Measurements from ENCODE around the gene IL7R. TPM values are rescaled to one million over a fixed set of nuclear protein-coding genes. Genes with fewer than 3 reads are reported as not detected.

Gene IL7R
- total RNA-seq, 1 donor from 2014 or later = 47.2 TPM

DNA sequence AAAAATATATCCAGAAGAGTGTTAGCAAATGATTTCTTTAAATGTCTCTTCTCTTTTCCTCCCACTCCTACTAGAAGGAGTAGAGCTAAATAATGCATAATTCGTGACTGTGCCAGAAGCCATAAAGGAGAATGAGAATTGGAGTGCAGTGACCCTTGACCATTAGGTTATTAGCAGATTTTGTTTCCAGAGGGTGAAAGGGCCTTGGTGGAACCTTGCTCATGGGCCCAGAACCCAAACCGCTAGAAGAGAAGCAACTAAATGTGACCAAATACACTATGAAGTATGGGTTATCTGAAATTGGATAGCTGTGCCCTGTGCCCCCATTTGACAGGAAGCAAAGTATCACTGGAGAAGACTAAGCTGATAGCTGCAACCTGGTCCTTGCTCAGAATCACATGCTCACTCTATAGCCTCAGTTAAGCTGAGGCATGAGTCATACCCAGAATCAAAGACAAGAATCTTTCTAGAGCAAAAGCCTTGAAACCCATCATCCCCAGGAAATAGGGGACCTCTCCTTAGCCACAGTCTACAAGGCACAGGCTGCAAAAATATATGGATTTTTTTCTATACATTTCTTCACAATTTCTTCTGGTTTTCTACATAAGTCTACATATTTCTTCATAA lies 45.5 kb downstream of the IL7R start:
- Mint-ChIP-seq H3K36me3 (ENCODE audit: low read depth) (peaks cover 2% of the 10 kb centered on the region), H3K4me1 (ENCODE audit: low read depth) (peaks cover 82% of the 10 kb centered on the region), H3K9me3 (peaks cover 16% of the 10 kb centered on the region), H3K27me3 (ENCODE audit: insufficient read depth) (peaks cover 7% of the 10 kb centered on the region), H3K27ac (peak overlapping the region; percentile 37), H3K4me3 (peak overlapping the region; percentile 2)
- intact Hi-C loops (cut with micrococcal nuclease) = loop anchor here (1.0 to 10.0 kb wide), 3 partner anchors 18 to 977 kb away; partner anchors contain the start of gene DNAJC21
- DNase-seq (ENCODE audit: low spot score) = peak; percentile 50

DNA sequence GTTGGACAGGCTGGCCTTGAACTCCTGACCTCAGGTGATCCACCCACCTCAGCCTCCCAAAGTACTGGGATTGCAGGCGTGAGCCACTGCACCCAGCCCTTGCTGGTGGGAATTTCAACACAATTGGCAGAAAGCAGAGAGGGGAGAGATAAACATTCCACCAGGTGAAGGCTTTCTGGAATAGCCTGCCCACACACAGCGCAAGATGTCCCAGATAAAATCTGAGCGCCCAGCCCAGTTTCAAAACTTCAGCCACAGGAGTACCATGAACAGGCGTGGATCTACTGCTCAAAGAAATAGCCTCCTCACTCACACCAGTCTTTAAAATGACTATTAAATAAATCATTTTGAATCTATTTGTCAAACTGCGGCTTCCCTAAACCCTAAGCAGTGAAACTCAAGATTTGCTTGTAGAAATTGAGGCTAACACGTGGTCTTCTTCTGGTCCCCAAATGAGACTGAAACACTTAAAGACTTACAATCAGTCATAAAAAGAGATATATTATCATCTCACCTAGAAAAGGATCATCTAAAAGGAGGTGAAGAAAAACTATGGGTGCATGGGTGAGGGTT lies 47.0 kb downstream of the IL7R start:
- Mint-ChIP-seq H3K9me3 (peaks cover 16% of the 10 kb centered on the region), H3K4me3 (peak overlapping the region; percentile 17), H3K27ac (peak overlapping the region; percentile 87), H3K27me3 (ENCODE audit: insufficient read depth) (peaks cover 7% of the 10 kb centered on the region), H3K36me3 (ENCODE audit: low read depth) (peaks cover under 1% of the 10 kb centered on the region), H3K4me1 (ENCODE audit: low read depth) (peaks cover 87% of the 10 kb centered on the region)
- intact Hi-C loops (cut with micrococcal nuclease) = loop anchor here (1.0 to 10.0 kb wide), 9 partner anchors 16 to 979 kb away; partner anchors contain the start of gene DNAJC21
- DNase-seq (ENCODE audit: low spot score) = no peak

DNA sequence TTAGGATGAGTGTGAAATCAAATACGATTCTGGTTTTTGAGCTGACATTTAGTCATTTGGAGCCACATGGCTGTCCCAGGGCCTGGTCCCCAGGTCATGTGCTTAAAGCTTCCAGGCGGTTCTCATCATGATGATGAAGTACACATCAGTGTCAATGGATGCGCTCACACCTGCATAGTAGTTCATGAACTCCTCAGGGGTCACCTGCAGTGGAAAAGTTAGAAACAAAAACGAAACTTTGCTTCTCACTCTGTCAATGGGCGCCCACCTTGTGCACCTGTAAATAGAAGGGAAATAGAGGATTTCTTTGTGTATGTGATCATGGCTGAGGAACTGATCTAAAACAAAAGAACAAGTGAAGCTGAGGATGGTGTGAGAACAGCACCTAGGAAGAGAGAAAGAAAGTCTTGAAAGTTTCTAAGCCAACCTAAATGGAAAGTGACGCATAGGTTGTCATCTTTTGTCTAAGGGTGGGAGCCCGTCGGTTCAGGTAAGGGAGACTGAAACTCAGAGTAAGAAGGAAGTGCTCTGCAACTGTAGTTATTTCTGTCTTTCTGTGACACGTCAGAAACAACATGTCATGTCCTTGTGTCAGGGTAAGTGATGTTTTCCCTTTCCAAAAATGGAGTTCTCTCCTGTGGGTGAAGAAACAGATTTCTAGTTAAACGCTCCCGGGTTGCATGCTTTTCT lies 47.9 kb downstream of the IL7R start:
- peaks cover 5% of the 10 kb centered on the region for H3K27me3 Mint-ChIP-seq (ENCODE audit: insufficient read depth)
- H3K4me3 Mint-ChIP-seq = peak overlapping the region; percentile 21
- peaks cover 84% of the 10 kb centered on the region for H3K4me1 Mint-ChIP-seq (ENCODE audit: low read depth)
- no peaks in the 10 kb centered on the region for H3K36me3 Mint-ChIP-seq (ENCODE audit: low read depth)
- DNase-seq (ENCODE audit: low spot score) = peak; percentile 24
- H3K27ac Mint-ChIP-seq = peak overlapping the region; percentile 87
- intact Hi-C loops (cut with micrococcal nuclease) = loop anchor here (1.0 to 10.0 kb wide), 8 partner anchors 15 to 980 kb away; partner anchors contain the start of gene DNAJC21
- peaks cover 16% of the 10 kb centered on the region for H3K9me3 Mint-ChIP-seq

DNA sequence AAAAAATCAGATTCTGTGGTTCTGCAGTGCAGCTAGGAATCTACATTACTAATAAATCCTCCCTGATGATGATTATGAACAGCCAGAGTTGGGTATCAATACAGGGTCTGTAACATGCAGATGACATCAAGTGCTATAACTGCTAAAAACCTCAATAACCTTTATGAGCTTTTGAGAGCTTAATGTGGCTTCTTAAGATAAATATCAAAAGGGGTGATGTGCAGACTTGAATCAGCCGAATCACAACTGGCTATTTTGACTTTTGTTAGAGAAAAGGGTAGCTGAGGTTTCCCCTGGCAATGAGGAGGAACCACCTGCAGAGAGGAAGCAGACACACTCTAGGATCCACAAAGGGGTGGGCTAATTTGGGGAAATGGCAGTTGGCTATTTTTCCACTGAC lies 51.5 kb downstream of the IL7R start:
- Mint-ChIP-seq H3K36me3 (ENCODE audit: low read depth) (peaks cover 4% of the 10 kb centered on the region), H3K4me3 (no peak overlapping the region), H3K9me3 (peaks cover 40% of the 10 kb centered on the region), H3K4me1 (ENCODE audit: low read depth) (peaks cover 60% of the 10 kb centered on the region), H3K27me3 (ENCODE audit: insufficient read depth) (no peaks in the 10 kb centered on the region), H3K27ac (no peak overlapping the region)
- intact Hi-C loops (cut with micrococcal nuclease) = loop anchor here (1.0 to 10.0 kb wide), 2 partner anchors 11 to 983 kb away; partner anchors contain the start of gene DNAJC21
- no peak for DNase-seq (ENCODE audit: low spot score)

DNA sequence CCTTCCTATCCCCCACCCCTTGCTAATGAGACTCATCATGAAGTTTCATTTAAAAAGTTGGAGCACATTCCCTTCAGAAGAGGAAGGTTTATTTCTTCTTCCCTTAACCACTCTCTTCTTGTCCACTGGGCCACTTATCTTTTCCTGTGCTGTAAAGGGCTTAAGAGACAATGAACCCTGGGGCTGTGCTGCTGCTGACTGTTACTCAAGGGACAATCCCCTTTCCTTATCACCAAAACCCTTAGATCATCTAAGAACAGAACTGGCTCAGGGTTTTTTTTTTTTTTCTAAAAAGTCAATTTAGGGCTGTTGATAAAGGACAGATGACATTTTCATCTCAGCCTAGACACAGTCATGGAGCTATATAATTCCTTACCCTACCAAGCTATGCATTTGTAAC lies 52.1 kb downstream of the IL7R start:
- Mint-ChIP-seq H3K27ac (no peak overlapping the region), H3K9me3 (peaks cover 44% of the 10 kb centered on the region), H3K36me3 (ENCODE audit: low read depth) (peaks cover 4% of the 10 kb centered on the region), H3K4me3 (no peak overlapping the region), H3K4me1 (ENCODE audit: low read depth) (peaks cover 54% of the 10 kb centered on the region), H3K27me3 (ENCODE audit: insufficient read depth) (no peaks in the 10 kb centered on the region)
- no peak for DNase-seq (ENCODE audit: low spot score)
- intact Hi-C loops (cut with micrococcal nuclease) = loop anchor here (1.0 to 10.0 kb wide), 2 partner anchors 10 to 984 kb away; partner anchors contain the start of gene DNAJC21

DNA sequence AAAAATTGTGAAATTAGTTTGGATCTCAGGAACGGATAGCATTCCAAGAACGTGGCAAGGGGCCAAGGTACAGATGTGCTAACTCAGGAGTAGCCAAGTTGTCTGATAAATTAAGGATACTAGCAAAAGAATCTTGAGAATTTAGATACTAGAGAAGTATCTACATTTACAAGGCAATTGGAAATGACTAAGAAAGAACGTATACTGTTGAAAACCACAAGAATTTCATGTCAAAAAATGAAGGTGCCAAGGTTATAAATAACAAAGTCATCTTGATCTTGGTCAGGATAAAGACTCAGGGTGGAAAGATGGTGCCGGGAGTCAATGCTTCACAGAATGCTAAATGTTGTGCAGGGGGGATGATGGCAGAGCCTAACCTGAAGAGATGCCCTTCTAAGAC lies 62.5 kb downstream of the IL7R start:
- Mint-ChIP-seq H3K27ac (peak overlapping the region; percentile 81), H3K9me3 (peaks cover 39% of the 10 kb centered on the region), H3K27me3 (ENCODE audit: insufficient read depth) (peaks cover 3% of the 10 kb centered on the region), H3K4me3 (no peak overlapping the region), H3K36me3 (ENCODE audit: low read depth) (peaks cover 24% of the 10 kb centered on the region), H3K4me1 (ENCODE audit: low read depth) (peaks cover 35% of the 10 kb centered on the region)
- no peak for DNase-seq (ENCODE audit: low spot score)
- intact Hi-C loops (cut with micrococcal nuclease) = loop anchor here (1.0 kb wide), 4 partner anchors 11 to 87 kb away; no protein-coding TSS in a partner anchor

DNA sequence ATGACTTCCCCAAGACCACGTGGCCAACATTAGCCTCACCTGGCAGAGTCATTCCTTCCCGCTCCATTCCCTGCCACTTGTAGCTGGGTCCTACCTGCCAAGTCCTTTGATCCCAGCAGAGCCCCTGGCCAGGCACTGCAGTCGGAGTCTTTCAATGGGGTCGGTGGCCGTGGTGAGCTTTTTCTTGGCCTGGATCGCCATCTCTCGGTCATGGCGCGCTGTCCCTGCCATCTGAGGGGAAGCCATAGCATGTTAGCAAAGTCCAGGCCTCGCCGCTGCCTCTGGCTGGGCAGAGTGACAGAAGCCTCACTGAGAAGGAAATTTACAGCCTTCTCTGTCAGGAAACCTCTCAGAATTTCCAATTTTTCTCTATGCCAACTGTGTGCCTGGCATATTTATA lies 64.2 kb downstream of the IL7R start:
- DNase-seq (ENCODE audit: low spot score) = no peak
- Mint-ChIP-seq H3K27me3 (ENCODE audit: insufficient read depth) (peaks cover 3% of the 10 kb centered on the region), H3K36me3 (ENCODE audit: low read depth) (peaks cover 15% of the 10 kb centered on the region), H3K27ac (no peak overlapping the region), H3K4me1 (ENCODE audit: low read depth) (peaks cover 48% of the 10 kb centered on the region), H3K4me3 (no peak overlapping the region), H3K9me3 (peaks cover 31% of the 10 kb centered on the region)
- intact Hi-C loops (cut with micrococcal nuclease) = loop anchor here (10.0 kb wide), 1 partner anchor 1086 kb away; the partner anchor contains the start of gene TTC23L

DNA sequence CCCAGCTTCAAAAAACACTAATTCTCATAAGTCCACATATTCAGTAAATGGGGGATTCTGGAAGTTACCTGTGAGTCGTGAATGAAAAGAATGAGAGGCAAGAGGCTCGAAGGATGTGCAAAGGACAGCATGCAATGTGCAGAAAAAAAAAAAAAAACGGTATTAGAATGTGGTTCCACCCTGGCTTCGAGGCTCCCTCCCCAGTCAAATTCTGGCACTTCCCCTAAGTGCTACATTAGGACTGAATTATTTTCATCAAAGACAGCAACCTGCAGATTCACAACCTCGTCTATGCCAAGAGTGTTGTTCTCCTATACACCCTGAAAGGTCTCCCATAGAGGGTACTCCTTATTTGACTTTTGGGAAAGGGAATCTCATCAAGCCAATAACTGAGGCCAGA lies 65.2 kb downstream of the IL7R start:
- no peak for DNase-seq (ENCODE audit: low spot score)
- H3K27ac Mint-ChIP-seq = no peak overlapping the region
- intact Hi-C loops (cut with micrococcal nuclease) = loop anchor here (2.0 to 10.0 kb wide), 2 partner anchors 249 to 1087 kb away; partner anchors contain the start of gene TTC23L
- H3K9me3 Mint-ChIP-seq = peaks cover 23% of the 10 kb centered on the region
- peaks cover 15% of the 10 kb centered on the region for H3K36me3 Mint-ChIP-seq (ENCODE audit: low read depth)
- peaks cover 55% of the 10 kb centered on the region for H3K4me1 Mint-ChIP-seq (ENCODE audit: low read depth)
- H3K27me3 Mint-ChIP-seq (ENCODE audit: insufficient read depth) = peaks cover 3% of the 10 kb centered on the region
- no peak overlapping the region for H3K4me3 Mint-ChIP-seq

DNA sequence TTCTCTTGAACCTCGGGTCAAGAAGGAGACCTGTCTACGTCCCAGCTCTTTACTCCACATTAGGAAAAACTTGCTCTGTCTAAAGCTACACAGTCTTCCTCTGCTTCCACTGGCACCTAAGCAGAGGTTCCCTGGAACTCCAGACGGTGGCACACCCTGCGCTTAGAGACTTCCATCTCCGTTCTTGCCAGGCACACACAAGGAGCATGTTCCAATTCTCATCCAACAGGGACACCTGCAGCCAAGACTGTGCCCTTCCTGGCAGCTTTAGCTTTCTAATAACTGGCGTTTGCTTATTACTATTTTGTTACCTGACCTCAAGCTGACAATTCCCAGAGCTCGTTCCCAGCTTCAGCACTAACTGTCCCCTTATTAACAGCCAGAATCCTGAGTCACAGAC lies 65.8 kb downstream of the IL7R start:
- no peak for DNase-seq (ENCODE audit: low spot score)
- no peak overlapping the region for H3K27ac Mint-ChIP-seq
- H3K36me3 Mint-ChIP-seq (ENCODE audit: low read depth) = peaks cover 15% of the 10 kb centered on the region
- intact Hi-C loops (cut with micrococcal nuclease) = loop anchor here (2.0 to 10.0 kb wide), 2 partner anchors 250 to 1088 kb away; partner anchors contain the start of gene TTC23L
- H3K27me3 Mint-ChIP-seq (ENCODE audit: insufficient read depth) = peaks cover 3% of the 10 kb centered on the region
- H3K4me3 Mint-ChIP-seq = no peak overlapping the region
- peaks cover 55% of the 10 kb centered on the region for H3K4me1 Mint-ChIP-seq (ENCODE audit: low read depth)
- H3K9me3 Mint-ChIP-seq = peaks cover 21% of the 10 kb centered on the region

DNA sequence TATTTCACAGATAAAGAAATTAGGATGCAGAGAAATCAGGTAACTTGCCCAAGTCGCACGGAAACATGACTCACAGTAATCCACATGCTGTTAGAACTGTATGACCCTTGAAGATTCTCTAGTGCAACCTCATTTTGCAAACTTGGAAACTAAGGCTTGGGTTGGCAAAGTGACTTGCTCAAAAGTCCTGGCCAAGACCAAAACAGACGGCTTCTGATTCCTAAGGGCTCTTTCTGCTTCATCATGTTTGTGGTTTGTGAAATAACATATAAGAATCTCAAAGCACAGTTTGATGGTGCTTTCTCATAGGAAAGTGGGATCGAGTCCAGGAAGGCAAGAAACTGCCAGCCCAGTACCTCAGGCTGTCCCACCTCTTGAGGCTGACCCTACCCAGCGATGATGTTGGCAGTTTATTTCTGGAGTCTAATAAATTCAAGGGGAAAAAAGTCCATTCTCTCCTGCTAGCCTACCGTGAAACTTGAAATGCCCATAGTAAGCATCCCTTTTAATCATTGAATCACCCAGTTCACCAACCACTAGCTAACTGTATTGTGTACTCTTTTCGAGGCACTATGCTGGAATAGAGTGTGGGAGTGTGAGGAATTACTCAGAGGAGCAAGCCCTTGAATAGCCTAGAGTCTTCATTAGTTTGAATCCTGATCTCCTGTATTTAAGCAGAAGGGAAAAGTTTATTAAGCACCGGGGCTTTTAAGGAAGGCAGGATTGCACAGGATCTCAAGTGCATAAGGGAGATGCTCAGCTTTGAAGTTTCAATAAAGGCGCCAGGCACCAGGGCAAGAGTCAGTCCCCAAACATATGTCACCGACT lies 67.6 kb downstream of the IL7R start:
- Mint-ChIP-seq H3K4me1 (ENCODE audit: low read depth) (peaks cover 43% of the 10 kb centered on the region), H3K36me3 (ENCODE audit: low read depth) (peaks cover 6% of the 10 kb centered on the region), H3K27me3 (ENCODE audit: insufficient read depth) (peaks cover 3% of the 10 kb centered on the region), H3K9me3 (peaks cover 10% of the 10 kb centered on the region), H3K27ac (peak overlapping the region; percentile 40), H3K4me3 (peak overlapping the region; percentile 75)
- intact Hi-C loops (cut with micrococcal nuclease) = loop anchor here (1.0 to 10.0 kb wide), 6 partner anchors 20 to 1090 kb away; partner anchors contain the start of gene TTC23L
- no peak for DNase-seq (ENCODE audit: low spot score)

DNA sequence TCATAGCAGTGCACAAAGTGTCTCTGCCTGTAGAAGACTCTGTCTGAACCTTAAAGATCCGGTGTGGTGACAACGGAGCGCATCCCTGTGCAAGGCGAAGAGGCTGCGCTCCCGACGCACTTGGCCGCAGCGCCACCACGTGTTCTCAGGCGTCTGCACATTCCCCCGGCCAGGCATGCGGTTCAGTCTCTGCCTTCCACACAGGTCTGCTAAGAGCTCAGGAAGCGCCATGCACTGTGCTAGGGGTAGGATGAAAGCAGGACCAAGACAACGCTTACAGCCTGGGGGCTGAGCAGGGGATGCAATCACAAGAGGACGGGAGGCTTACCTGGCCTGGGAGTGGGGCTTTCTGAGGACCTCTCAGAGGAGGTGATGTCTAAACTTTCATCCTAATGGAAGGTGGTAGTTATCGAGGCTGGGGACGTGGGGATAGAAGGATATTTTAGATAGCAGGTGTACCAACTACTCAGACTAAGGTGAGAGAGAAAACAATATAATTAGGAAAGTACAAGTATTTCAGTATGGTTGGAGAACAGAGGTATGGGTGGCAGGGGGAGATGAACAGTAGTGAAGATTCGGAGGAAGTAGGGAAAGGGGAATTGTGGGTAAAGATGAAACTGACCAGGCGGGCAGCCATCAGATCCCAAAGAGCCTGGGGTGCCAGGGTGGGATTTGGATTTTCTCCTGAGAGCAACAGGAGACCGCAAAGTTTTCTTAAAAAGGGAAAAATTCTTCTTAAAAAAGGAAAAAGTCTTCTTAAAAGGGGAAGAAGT lies 68.4 kb downstream of the IL7R start:
- peaks cover 3% of the 10 kb centered on the region for H3K27me3 Mint-ChIP-seq (ENCODE audit: insufficient read depth)
- peaks cover 38% of the 10 kb centered on the region for H3K4me1 Mint-ChIP-seq (ENCODE audit: low read depth)

More for the DNA sequence above, 68.4 kb downstream of the IL7R start:
- Mint-ChIP-seq H3K36me3 (ENCODE audit: low read depth) (peaks cover 1% of the 10 kb centered on the region), H3K4me3 (peak overlapping the region; percentile 75), H3K27ac (peak overlapping the region; percentile 78), H3K9me3 (peaks cover 2% of the 10 kb centered on the region)
- peak; percentile 82 for DNase-seq (ENCODE audit: low spot score)
- intact Hi-C loops (cut with micrococcal nuclease) = loop anchor here (1.0 to 10.0 kb wide), 10 partner anchors 21 to 1090 kb away; partner anchors contain the start of gene TTC23L
